ENCODE results near the gene CTRB1. TPM values are rescaled to one million over a fixed set of nuclear protein-coding genes. Genes with fewer than 3 reads are reported as not detected.
A peak's percentile ranks its signal among the peaks of the same experiment; 100 is the strongest.

The CTRB1 gene
- total RNA-seq, 1 experiment from 2014 or later = not detected

DNA sequence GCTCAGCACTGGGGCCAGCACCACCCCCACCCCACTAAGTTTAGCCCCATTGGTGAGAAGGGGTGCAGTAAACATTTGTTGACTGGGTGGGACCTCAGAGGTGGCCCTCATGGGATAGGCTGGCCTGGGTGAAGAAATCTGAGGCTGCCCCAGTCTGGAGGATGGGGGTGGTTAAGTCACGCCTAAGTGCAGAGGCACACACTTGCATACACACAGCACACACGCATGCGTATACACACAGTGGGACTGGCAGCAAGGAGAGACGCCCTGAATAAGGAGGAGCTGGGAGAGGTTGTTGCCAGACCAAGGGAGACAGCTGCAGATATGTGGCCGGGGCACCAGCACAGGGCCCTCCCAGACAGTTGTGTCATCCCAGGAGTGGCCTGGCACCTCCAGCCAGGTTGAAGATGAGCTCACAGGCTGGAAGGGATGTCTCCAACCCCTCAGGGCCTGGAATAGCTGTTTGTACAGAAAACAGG is 35.6 kb downstream of the CTRB1 start:
- H2AFZ ChIP-seq (ENCODE audit: low read length) = no peak overlapping the region
- no peak overlapping the region for H3K56ac ChIP-seq (ENCODE audit: insufficient read length, low read depth, low read length)
- H2BK15ac ChIP-seq (ENCODE audit: low read depth, low read length) = no peak overlapping the region
- TF ChIP-seq, protein P1, sequence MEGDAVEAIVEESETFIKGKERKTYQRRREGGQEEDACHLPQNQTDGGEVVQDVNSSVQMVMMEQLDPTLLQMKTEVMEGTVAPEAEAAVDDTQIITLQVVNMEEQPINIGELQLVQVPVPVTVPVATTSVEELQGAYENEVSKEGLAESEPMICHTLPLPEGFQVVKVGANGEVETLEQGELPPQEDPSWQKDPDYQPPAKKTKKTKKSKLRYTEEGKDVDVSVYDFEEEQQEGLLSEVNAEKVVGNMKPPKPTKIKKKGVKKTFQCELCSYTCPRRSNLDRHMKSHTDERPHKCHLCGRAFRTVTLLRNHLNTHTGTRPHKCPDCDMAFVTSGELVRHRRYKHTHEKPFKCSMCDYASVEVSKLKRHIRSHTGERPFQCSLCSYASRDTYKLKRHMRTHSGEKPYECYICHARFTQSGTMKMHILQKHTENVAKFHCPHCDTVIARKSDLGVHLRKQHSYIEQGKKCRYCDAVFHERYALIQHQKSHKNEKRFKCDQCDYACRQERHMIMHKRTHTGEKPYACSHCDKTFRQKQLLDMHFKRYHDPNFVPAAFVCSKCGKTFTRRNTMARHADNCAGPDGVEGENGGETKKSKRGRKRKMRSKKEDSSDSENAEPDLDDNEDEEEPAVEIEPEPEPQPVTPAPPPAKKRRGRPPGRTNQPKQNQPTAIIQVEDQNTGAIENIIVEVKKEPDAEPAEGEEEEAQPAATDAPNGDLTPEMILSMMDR (conservative IDR thresholded peaks at IDR 0.05) = no peak
- H3K79me2 ChIP-seq (ENCODE audit: insufficient read depth, low read length) = peaks cover 25% of the 10 kb centered on the region; the same call in 1 of the 2 replicates
- peak overlapping the region; percentile 70 for H2BK5ac ChIP-seq (ENCODE audit: insufficient read length, low read length)
- Mint-ChIP-seq H3K4me1 (peaks cover 62 to 72% of the 10 kb centered on the region in 2 experiments), H3K4me3 (peak overlapping the region in 1 of 2 experiments; percentile 53; a peak in 1 of 5 replicates), H3K27ac (peak overlapping the region; percentile 88 to 99 (median 94)), H3K27me3 (ENCODE audit: low read depth) (no peaks in the 10 kb centered on the region), H3K36me3 (ENCODE audit: insufficient read depth in 1 of 3, low read depth in 3 of 3) (peaks cover 0 to 5% (median 0%) of the 10 kb centered on the region in 3 experiments; a peak in 2 of 7 replicates), H3K9me3 (no peaks in the 10 kb centered on the region)
- peak overlapping the region; percentile 31 for H4K91ac ChIP-seq (ENCODE audit: insufficient read length, low read depth, low read length)
- no peak overlapping the region for H2AK5ac ChIP-seq (ENCODE audit: insufficient read length, low read length)
- peaks cover 8% of the 10 kb centered on the region for H3K79me1 ChIP-seq (ENCODE audit: insufficient read depth, low read depth, low read length, poor library complexity, severe bottlenecking)
- H4K20me1 ChIP-seq (ENCODE audit: control insufficient read depth, insufficient read depth, insufficient read length) = no peaks in the 10 kb centered on the region
- H3K23me2 ChIP-seq (ENCODE audit: insufficient read length, low read depth, low read length, poor library complexity, severe bottlenecking) = peaks cover 15% of the 10 kb centered on the region
- H3K4me1 ChIP-seq (ENCODE audit: insufficient read depth, low read length) = peaks cover 26% of the 10 kb centered on the region; the same call in 1 of the 2 replicates
- no peaks in the 10 kb centered on the region for H3K9me3 ChIP-seq (ENCODE audit: control insufficient read depth, low read depth, low read length)
- peak overlapping the region; percentile 22 for H3K4ac ChIP-seq (ENCODE audit: low read depth, low read length)
- peak; percentile 78 for DNase-seq
- no peak overlapping the region for H2BK20ac ChIP-seq (ENCODE audit: low read depth, low read length, poor library complexity, severe bottlenecking)
- H3K9ac ChIP-seq (ENCODE audit: extremely low read depth, insufficient read length, low read length) = peak overlapping the region; percentile 12
- H3K18ac ChIP-seq (ENCODE audit: insufficient read length, low read depth, low read length) = peak overlapping the region; percentile 28
- no peak overlapping the region for H2BK12ac ChIP-seq (ENCODE audit: insufficient read length, low read depth, low read length)
- H2BK120ac ChIP-seq (ENCODE audit: low read depth, low read length, poor library complexity, severe bottlenecking) = no peak overlapping the region
- H3K27ac ChIP-seq (ENCODE audit: insufficient read length, low read depth, low read length) = peak overlapping the region; percentile 82
- H3K4me2 ChIP-seq (ENCODE audit: insufficient read depth, insufficient read length, low read length) = peak overlapping the region; percentile 71
- H3K27me3 ChIP-seq (ENCODE audit: insufficient read depth, low read length) = no peaks in the 10 kb centered on the region
- H3T11ph ChIP-seq (ENCODE audit: low read length) = no peak overlapping the region
- peak overlapping the region; percentile 63 for H4K5ac ChIP-seq (ENCODE audit: insufficient read length, low read depth, low read length)
- no peak overlapping the region for H4K8ac ChIP-seq (replicated peaks; ENCODE audit: insufficient read length, low read depth, low read length)
- no CpG with 5 or more reads among the region's 5 CpGs for WGBS (ENCODE audit: extremely low coverage, insufficient read length, low lambda C conversion rate)
- H3K23ac ChIP-seq (ENCODE audit: insufficient read length, low read depth, low read length) = no peak overlapping the region
- peak overlapping the region; percentile 44 for H3K14ac ChIP-seq (ENCODE audit: insufficient read depth, low read length)

All from H9 (cell line).